Keratinocyte (primary cell): Measurements from ENCODE around the gene BNIP3. TPM values are rescaled to one million over a fixed set of nuclear protein-coding genes. Genes with fewer than 3 reads are reported as not detected.

Source experiments
- DNase-seq: peaks from one replicate; pipeline ENCODE4 v3.0.0-alpha.2; 2011; ENCODE audit warnings: low read depth, missing footprints, low spot score
- FAIRE-seq: peaks from 2 replicates; lab custom pipeline; 2011; peaks lifted over from hg19 to GRCh38; lab: Jason Lieb, UNC
- H2AFZ ChIP-seq: 2 replicates; pipeline ENCODE4 v1.6.0; 2012; ENCODE audit warnings: low read length, control low read depth, inconsistent platforms; ENCODE audit not compliant: control insufficient read depth
- H3K27ac ChIP-seq: 2 replicates; pipeline ENCODE4 v1.5.1; 2011; ENCODE audit warnings: low read length; ENCODE audit not compliant: control insufficient read depth, insufficient read depth
- H3K27me3 ChIP-seq: 3 replicates; pipeline ENCODE4 v1.6.0; 2011; ENCODE audit warnings: low read length; ENCODE audit not compliant: control insufficient read depth, insufficient read depth; ENCODE audit errors: extremely low read depth
- H3K36me3 ChIP-seq, 2 experiments: 2 replicates in 1 of 2; 3 replicates in 1 of 2; pipeline ENCODE4 v1.5.1; 2011; ENCODE audit warnings: low read length in 2 of 2, mild to moderate bottlenecking in 1 of 2; ENCODE audit not compliant: control insufficient read depth in 2 of 2, insufficient read depth in 2 of 2; ENCODE audit errors: extremely low read depth in 1 of 2
- H3K4me1 ChIP-seq: 3 replicates; pipeline ENCODE4 v1.5.1; 2011; ENCODE audit warnings: low read length; ENCODE audit not compliant: control insufficient read depth, insufficient read depth; ENCODE audit errors: extremely low read depth
- H3K4me2 ChIP-seq: 3 replicates; pipeline ENCODE4 v1.6.0; 2011; ENCODE audit warnings: low read depth, low read length; ENCODE audit not compliant: control insufficient read depth, insufficient read depth; ENCODE audit errors: extremely low read depth
- H3K4me3 ChIP-seq, 3 experiments: fragments of 200-600 bp in 1 of 3; sonication (generic) in 1 of 3; 2 replicates in 2 of 3; 3 replicates in 1 of 3; pipeline ENCODE4 v1.5.1; 2011 to 2016; ENCODE audit warnings: low read length in 3 of 3, mild to moderate bottlenecking in 3 of 3, control low read depth in 2 of 3, inconsistent platforms in 1 of 3, low read depth in 1 of 3, mixed read lengths in 1 of 3, mixed run types in 1 of 3, moderate library complexity in 1 of 3; ENCODE audit not compliant: control insufficient read depth in 2 of 3, insufficient read depth in 2 of 3; ENCODE audit errors: extremely low read depth in 1 of 3
- H3K79me2 ChIP-seq: 2 replicates; pipeline ENCODE4 v1.6.0; 2012; ENCODE audit warnings: low read length; ENCODE audit not compliant: control insufficient read depth, insufficient read depth
- H3K9ac ChIP-seq: 3 replicates; pipeline ENCODE4 v1.6.0; 2011; ENCODE audit warnings: low read length; ENCODE audit not compliant: control insufficient read depth, insufficient read depth; ENCODE audit errors: extremely low read depth
- H3K9me1 ChIP-seq: 3 replicates; pipeline ENCODE4 v1.6.0; 2011; ENCODE audit warnings: low read length; ENCODE audit not compliant: control insufficient read depth, insufficient read depth; ENCODE audit errors: extremely low read depth
- H3K9me3 ChIP-seq: 2 replicates; pipeline ENCODE4 v1.5.1; 2012; ENCODE audit warnings: low read depth, low read length; ENCODE audit not compliant: control insufficient read depth
- H4K20me1 ChIP-seq: 3 replicates; pipeline ENCODE4 v1.6.0; 2011; ENCODE audit warnings: low read length; ENCODE audit not compliant: control insufficient read depth, insufficient read depth; ENCODE audit errors: extremely low read depth
- EZH2 ChIP-seq: IDR thresholded peaks from one replicate; pipeline ENCODE4 v1.6.1; 2012; ENCODE audit warnings: inconsistent platforms, mild to moderate bottlenecking, low read length, moderate library complexity
- dilution Hi-C: fragments of 300-500 bp; cut with MboI; formaldehyde crosslinking; loops from one replicate; pipeline ENCODE4 v1.7.0; 2020; ENCODE audit warnings: low sequenced_read_pairs; ENCODE audit not compliant: extremely low pct_ligation_motif_present
- polyA plus RNA-seq, 5 experiments: library from polyadenylated mRNA; depleted of rRNA in 3 of 5; stranded (reverse) in 3 of 5; stranded (forward) in 1 of 5; unstranded in 1 of 5; fragments of >200 nt; gene quantifications; 1 replicate in 1 of 5; 2 replicates in 3 of 5; 3 replicates in 1 of 5; pipeline versions ENCODE4 v1.2.1 to v1.2.3, GENCODE V29; 2011 to 2012; ENCODE audit warnings: missing spikeins in 2 of 5, low read depth in 1 of 5, low replicate concordance in 1 of 5
- TF ChIP-seq, protein P1 (sequence below), 3 experiments: IDR thresholded peaks in 1 of 3; conservative IDR thresholded peaks in 1 of 3; optimal IDR thresholded peaks in 1 of 3; 2 replicates in 2 of 3; 3 replicates in 1 of 3; pipeline versions ENCODE3 to v1.5.1; 2011; ENCODE audit warnings: low read length in 3 of 3, mild to moderate bottlenecking in 3 of 3, moderate library complexity in 2 of 3, control low read depth in 1 of 3, inconsistent platforms in 1 of 3; ENCODE audit not compliant: insufficient read depth in 2 of 3; ENCODE audit errors: extremely low read depth in 1 of 3

The BNIP3 gene
- polyA plus RNA-seq, 1 donor (not counting 4 experiments of a cell fraction or from before 2014, with no cell fraction given): 77.9 TPM

DNA sequence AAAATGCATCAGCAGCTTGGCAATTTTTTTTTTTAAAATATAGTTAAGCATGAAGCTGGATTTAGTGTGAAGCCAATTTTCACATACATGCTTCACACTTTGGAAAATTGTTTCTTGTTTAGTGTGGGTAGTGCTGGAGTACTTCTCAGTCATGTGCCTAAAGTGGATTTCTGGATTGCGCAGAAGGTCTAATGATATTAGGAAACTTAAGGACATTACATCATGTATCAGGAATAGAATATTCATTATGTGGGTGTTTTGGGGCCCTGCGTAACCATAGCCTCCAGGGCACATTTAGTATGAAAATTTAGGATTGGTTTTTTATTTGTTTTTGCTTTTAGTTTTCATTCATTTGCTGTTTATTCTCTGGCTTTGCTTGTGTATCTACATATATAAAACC lies 28.8 kb upstream of the BNIP3 start:
- Histone ChIP-seq H3K79me2 (no peaks in the 10 kb centered on the region), H4K20me1 (no peaks in the 10 kb centered on the region), H3K36me3 (no peaks in the 10 kb centered on the region), H3K4me3 (no peak overlapping the region), H3K4me2 (no peak overlapping the region), H3K9me1 (no peaks in the 10 kb centered on the region), H3K4me1 (no peaks in the 10 kb centered on the region), H3K27ac (no peak overlapping the region), H3K9ac (no peak overlapping the region), H2AFZ (no peak overlapping the region), H3K27me3 (no peaks in the 10 kb centered on the region), H3K9me3 (no peaks in the 10 kb centered on the region)
- TF ChIP-seq, protein P1, sequence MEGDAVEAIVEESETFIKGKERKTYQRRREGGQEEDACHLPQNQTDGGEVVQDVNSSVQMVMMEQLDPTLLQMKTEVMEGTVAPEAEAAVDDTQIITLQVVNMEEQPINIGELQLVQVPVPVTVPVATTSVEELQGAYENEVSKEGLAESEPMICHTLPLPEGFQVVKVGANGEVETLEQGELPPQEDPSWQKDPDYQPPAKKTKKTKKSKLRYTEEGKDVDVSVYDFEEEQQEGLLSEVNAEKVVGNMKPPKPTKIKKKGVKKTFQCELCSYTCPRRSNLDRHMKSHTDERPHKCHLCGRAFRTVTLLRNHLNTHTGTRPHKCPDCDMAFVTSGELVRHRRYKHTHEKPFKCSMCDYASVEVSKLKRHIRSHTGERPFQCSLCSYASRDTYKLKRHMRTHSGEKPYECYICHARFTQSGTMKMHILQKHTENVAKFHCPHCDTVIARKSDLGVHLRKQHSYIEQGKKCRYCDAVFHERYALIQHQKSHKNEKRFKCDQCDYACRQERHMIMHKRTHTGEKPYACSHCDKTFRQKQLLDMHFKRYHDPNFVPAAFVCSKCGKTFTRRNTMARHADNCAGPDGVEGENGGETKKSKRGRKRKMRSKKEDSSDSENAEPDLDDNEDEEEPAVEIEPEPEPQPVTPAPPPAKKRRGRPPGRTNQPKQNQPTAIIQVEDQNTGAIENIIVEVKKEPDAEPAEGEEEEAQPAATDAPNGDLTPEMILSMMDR (optimal IDR thresholded peaks at IDR 0.05 in 1 of 3, IDR thresholded peaks at IDR 0.05 in 1 of 3, conservative IDR thresholded peaks at IDR 0.05 in 1 of 3; ENCODE audit: extremely low read depth in 1 of 3, insufficient read depth in 2 of 3, low read length in 3 of 3): no peak
- no peak for TF ChIP-seq EZH2
- dilution Hi-C loops: no loop called here
- DNase-seq: no peak
- no peak for FAIRE-seq

- no peaks in the 10 kb centered on the region for H3K4me1 ChIP-seq
- H3K27me3 ChIP-seq: no peaks in the 10 kb centered on the region
- no peaks in the 10 kb centered on the region for H3K9me3 ChIP-seq
- no peak for FAIRE-seq
- H3K9ac ChIP-seq: no peak overlapping the region
- H3K4me2 ChIP-seq: no peak overlapping the region
- no peak overlapping the region for H3K27ac ChIP-seq
- H3K4me3 ChIP-seq: no peak overlapping the region
- H3K79me2 ChIP-seq: no peaks in the 10 kb centered on the region
- no peaks in the 10 kb centered on the region for H3K36me3 ChIP-seq
- TF ChIP-seq, protein P1 (optimal IDR thresholded peaks at IDR 0.05 in 1 of 3, IDR thresholded peaks at IDR 0.05 in 1 of 3, conservative IDR thresholded peaks at IDR 0.05 in 1 of 3; ENCODE audit: extremely low read depth in 1 of 3, insufficient read depth in 2 of 3, low read length in 3 of 3): no peak
- no peak for TF ChIP-seq EZH2
- DNase-seq: no peak
- H2AFZ ChIP-seq: no peak overlapping the region
- no peaks in the 10 kb centered on the region for H3K9me1 ChIP-seq
- H4K20me1 ChIP-seq: no peaks in the 10 kb centered on the region
- dilution Hi-C loops: no loop called here
Measured at GRCh38 chr10:132009575-132009974, 27.9 kb upstream of the BNIP3 start.
